Heart left ventricle (tissue), 16 donors: ENCODE measurements around the gene PLEKHG3. TPM values are rescaled to one million over a fixed set of nuclear protein-coding genes. Genes with fewer than 3 reads are reported as not detected.

Source experiments
- ATAC-seq, 4 donors: fragments of 200-7000 bp; cut with Tn5 transposase; one replicate each; pipeline ENCODE4 v1.9.1; 2020 to 2022; ENCODE audit warnings: moderate library complexity in 4 of 4, mild to moderate bottlenecking in 3 of 4, moderate number of reproducible peaks in 1 of 4
- DNase-seq, 5 donors: peaks; one replicate each; pipeline ENCODE4 v3.0.0-alpha.2; 2020
- H3K27ac ChIP-seq, 12 donors: fragments of 200-600 bp; sonication (generic) in 4 of 12; one replicate each; pipeline versions ENCODE4 v1.5.0 to v1.8.0; 2016 to 2022; ENCODE audit warnings: mild to moderate bottlenecking in 2 of 12
- H3K27me3 ChIP-seq, 9 donors: fragments of 200-600 bp; sonication (generic) in 2 of 9; one replicate each; pipeline versions ENCODE4 v1.5.1 to v1.8.0; 2016 to 2022; ENCODE audit warnings: mild to moderate bottlenecking in 3 of 9
- H3K36me3 ChIP-seq, 9 donors: fragments of 200-600 bp; sonication (generic) in 2 of 9; one replicate each; pipeline versions ENCODE4 v1.5.0 to v1.8.0; 2018 to 2022; ENCODE audit warnings: mild to moderate bottlenecking in 2 of 9
- H3K4me1 ChIP-seq, 12 donors: fragments of 200-600 bp; sonication (generic) in 4 of 12; one replicate each; pipeline versions ENCODE4 v1.5.0 to v1.8.0; 2016 to 2022; ENCODE audit warnings: mild to moderate bottlenecking in 3 of 12
- H3K4me3 ChIP-seq, 12 donors: fragments of 200-600 bp; sonication (generic) in 4 of 12; one replicate each; pipeline versions ENCODE4 v1.5.0 to v1.8.0; 2017 to 2022; ENCODE audit warnings: mild to moderate bottlenecking in 9 of 12, moderate library complexity in 4 of 12
- H3K9me3 ChIP-seq, 12 donors: fragments of 200-600 bp; sonication (generic) in 4 of 12; one replicate each; pipeline versions ENCODE4 v1.5.0 to v1.8.0; 2016 to 2022; ENCODE audit warnings: mild to moderate bottlenecking in 1 of 12
- CTCF ChIP-seq, 12 donors: fragments of 200-600 bp; sonication (generic) in 4 of 12; IDR thresholded peaks; one replicate each; pipeline versions ENCODE4 v1.5.0 to v1.8.0; 2018 to 2022; ENCODE audit warnings: antibody characterized with exemption in 12 of 12, mild to moderate bottlenecking in 5 of 12
- POLR2A ChIP-seq, 2 donors: fragments of 450-650 bp; IDR thresholded peaks; one replicate each; pipeline ENCODE4 v1.6.1; 2017; ENCODE audit warnings: antibody characterized with exemption in 2 of 2, mild to moderate bottlenecking in 2 of 2, moderate library complexity in 2 of 2
- WGBS, 4 donors: extraction: QIAGEN DNeasy Blood & Tissue Kit in 2 of 4; methylation state at CpG; one replicate each; pipeline versions ENCODE4 v1.1.5 to v1.1.7; 2013 to 2018; 5-methylcytosine and 5-hydroxymethylcytosine counted together
- intact Hi-C, 10 donors: fragments of 100-400 bp; cut with DNase I; formaldehyde crosslinking; loops; one replicate each; pipeline versions ENCODE4 v1.11.1 to v1.14.2; 2022
- polyA plus RNA-seq, 2 donors: library from polyadenylated mRNA; stranded (reverse); fragments of 200-250 nt; gene quantifications; one replicate each; pipeline ENCODE4 v1.2.3, GENCODE V29; 2013
- total RNA-seq, 9 donors: library from RNA; depleted of rRNA in 2 of 9; stranded (reverse); fragments of >200 nt in 2 of 9; fragmentation: NEBNext Ultra II Directional in 3 of 9; extraction: Animal tissue kit (Norgen Biotek cat#: 25700) in 3 of 9; gene quantifications; one replicate each; pipeline versions ENCODE4 v1.1.0 to v1.2.4, GENCODE V29; 2016 to 2023
- donor health status: ischemic (EF 13 %, LVEDD 7.1; RV severe dilation, severe dysfunction).
- donor health status: healthy with polysubstance abuse.
- donor health status: DM: no; HTN: yes; CAD: no.
- donor health status: DM: no; HTN: no; CAD: no.
- donor health status: ischemic (EF 25% LVEDD 6.9; RV normal size, moderate dysfunction).
- donor health status: ischemic (EF 25% LVEDD 5.7; RV mildly dilated, moderate dysfunction).
- donor health status: healthy.
- donor health status: DM: yes; HTN: yes; CAD: no.
- donor health status: ischemic (EF 35%, LVEDD 5.7; RV mildly dilated, moderate dysfunction).
- donor health status: nonischemic (EF 11% LVEDD 7.7; RV severe dilation, severe dysfunction).
- donor health status: DM: yes; HTN: yes; CAD: no.
- donor health status: PGD.
- donor health status: ischemic (EF 29% LVEDD 5.4; RV normal size, mild dysfunction).
- donor health status: nonischemic (EF 23%, LVEDD 6.1; RV moderate dilation, normal function).

PLEKHG3 gene
- total and polyA plus RNA-seq, 11 donors, result 7.0 to 34.3 (median 17.8) TPM

- peaks cover 6 to 83% (median 52%) of the 10 kb centered on the region in 12 donors for H3K4me1 ChIP-seq
- H3K27ac ChIP-seq, result peak overlapping the region in 9 of 12 donors; percentile 4 to 79 (median 41)
- intact Hi-C loops, result no loop called here
- DNase-seq (peak in 1 of 5 donors; percentile 28), ATAC-seq (peak in 2 of 4 donors; percentile 16)
- 24 to 53% (median 42%) methylated on average over 3 of the region's 3 CpGs for WGBS, 4 donors
- no peak for TF ChIP-seq POLR2A (IDR thresholded peaks at IDR 0.05)
- no peak for TF ChIP-seq CTCF (IDR thresholded peaks at IDR 0.05)
- peaks cover 0 to 23% (median 18%) of the 10 kb centered on the region in 9 donors for H3K36me3 ChIP-seq
- no peaks in the 10 kb centered on the region for H3K27me3 ChIP-seq
- H3K4me3 ChIP-seq, result no peak overlapping the region
- no peaks in the 10 kb centered on the region for H3K9me3 ChIP-seq
Measured at GRCh38 chr14:64725261-64725815, 21.1 kb downstream of the PLEKHG3 start.

GRCh38 chr14:64725879-64726584 is 21.8 kb downstream of the PLEKHG3 start:
- peaks cover 0 to 29% (median 25%) of the 10 kb centered on the region in 9 donors for H3K36me3 ChIP-seq
- 90 to 95% (median 94%) methylated on average over 5 to 6 of the region's 6 CpGs for WGBS, 4 donors
- no peaks in the 10 kb centered on the region for H3K27me3 ChIP-seq
- DNase-seq, result peak in 1 of 5 donors; percentile 1
- intact Hi-C loops, result no loop called here
- TF ChIP-seq CTCF (IDR thresholded peaks at IDR 0.05) (no peak), POLR2A (IDR thresholded peaks at IDR 0.05) (no peak)
- H3K4me3 ChIP-seq, result no peak overlapping the region
- peak overlapping the region in 4 of 12 donors; percentile 17 to 48 (median 31) for H3K27ac ChIP-seq
- peaks cover 6 to 79% (median 47%) of the 10 kb centered on the region in 12 donors for H3K4me1 ChIP-seq
- no peaks in the 10 kb centered on the region for H3K9me3 ChIP-seq
- no peak for ATAC-seq

GRCh38 chr14:64726585-64726890 is 22.3 kb downstream of the PLEKHG3 start:
- no peak for TF ChIP-seq POLR2A (IDR thresholded peaks at IDR 0.05)
- TF ChIP-seq CTCF (IDR thresholded peaks at IDR 0.05), result no peak
- peaks cover 2 to 74% (median 42%) of the 10 kb centered on the region in 12 donors for H3K4me1 ChIP-seq
- no peaks in the 10 kb centered on the region for H3K9me3 ChIP-seq
- intact Hi-C loops, result no loop called here
- no peaks in the 10 kb centered on the region for H3K27me3 ChIP-seq
- H3K36me3 ChIP-seq, result peaks cover 0 to 34% (median 30%) of the 10 kb centered on the region in 9 donors
- DNase-seq, result peak in 1 of 5 donors; percentile 31
- H3K4me3 ChIP-seq, result no peak overlapping the region
- ATAC-seq, result no peak
- 73 to 90% (median 85%) methylated on average over 3 to 5 of the region's 5 CpGs for WGBS, 4 donors
- no peak overlapping the region for H3K27ac ChIP-seq

GRCh38 chr14:64727551-64728071 is 23.4 kb downstream of the PLEKHG3 start:
- TF ChIP-seq POLR2A (IDR thresholded peaks at IDR 0.05) (no peak), CTCF (IDR thresholded peaks at IDR 0.05) (no peak)
- 90 to 95% (median 93%) methylated on average over 16 to 22 of the region's 22 CpGs for WGBS, 4 donors
- peak overlapping the region in 1 of 12 donors; percentile 40 for H3K27ac ChIP-seq
- peak in 2 of 5 donors; percentile 12 to 22 for DNase-seq
- H3K4me3 ChIP-seq, result no peak overlapping the region
- H3K36me3 ChIP-seq, result peaks cover 0 to 45% (median 41%) of the 10 kb centered on the region in 9 donors
- no peaks in the 10 kb centered on the region for H3K9me3 ChIP-seq
- intact Hi-C loops, result no loop called here
- H3K4me1 ChIP-seq, result peaks cover 0 to 63% (median 34%) of the 10 kb centered on the region in 12 donors
- H3K27me3 ChIP-seq, result no peaks in the 10 kb centered on the region
- no peak for ATAC-seq
